ENCODE results near the gene MAB21L3.

MAB21L3 gene

GRCh38 chr1:116169898-116170297, 58.7 kb downstream of the MAB21L3 start:
- DNase-seq (ENCODE audit: low read depth): no peak
- H3K4me3 ChIP-seq (ENCODE audit: control insufficient read depth, low read depth, low read length): no peak overlapping the region
- TF ChIP-seq, protein P1, sequence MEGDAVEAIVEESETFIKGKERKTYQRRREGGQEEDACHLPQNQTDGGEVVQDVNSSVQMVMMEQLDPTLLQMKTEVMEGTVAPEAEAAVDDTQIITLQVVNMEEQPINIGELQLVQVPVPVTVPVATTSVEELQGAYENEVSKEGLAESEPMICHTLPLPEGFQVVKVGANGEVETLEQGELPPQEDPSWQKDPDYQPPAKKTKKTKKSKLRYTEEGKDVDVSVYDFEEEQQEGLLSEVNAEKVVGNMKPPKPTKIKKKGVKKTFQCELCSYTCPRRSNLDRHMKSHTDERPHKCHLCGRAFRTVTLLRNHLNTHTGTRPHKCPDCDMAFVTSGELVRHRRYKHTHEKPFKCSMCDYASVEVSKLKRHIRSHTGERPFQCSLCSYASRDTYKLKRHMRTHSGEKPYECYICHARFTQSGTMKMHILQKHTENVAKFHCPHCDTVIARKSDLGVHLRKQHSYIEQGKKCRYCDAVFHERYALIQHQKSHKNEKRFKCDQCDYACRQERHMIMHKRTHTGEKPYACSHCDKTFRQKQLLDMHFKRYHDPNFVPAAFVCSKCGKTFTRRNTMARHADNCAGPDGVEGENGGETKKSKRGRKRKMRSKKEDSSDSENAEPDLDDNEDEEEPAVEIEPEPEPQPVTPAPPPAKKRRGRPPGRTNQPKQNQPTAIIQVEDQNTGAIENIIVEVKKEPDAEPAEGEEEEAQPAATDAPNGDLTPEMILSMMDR (IDR thresholded peaks at IDR 0.05; ENCODE audit: control insufficient read depth, insufficient read depth, low read depth, low read length, missing control alignments): no peak

DNA sequence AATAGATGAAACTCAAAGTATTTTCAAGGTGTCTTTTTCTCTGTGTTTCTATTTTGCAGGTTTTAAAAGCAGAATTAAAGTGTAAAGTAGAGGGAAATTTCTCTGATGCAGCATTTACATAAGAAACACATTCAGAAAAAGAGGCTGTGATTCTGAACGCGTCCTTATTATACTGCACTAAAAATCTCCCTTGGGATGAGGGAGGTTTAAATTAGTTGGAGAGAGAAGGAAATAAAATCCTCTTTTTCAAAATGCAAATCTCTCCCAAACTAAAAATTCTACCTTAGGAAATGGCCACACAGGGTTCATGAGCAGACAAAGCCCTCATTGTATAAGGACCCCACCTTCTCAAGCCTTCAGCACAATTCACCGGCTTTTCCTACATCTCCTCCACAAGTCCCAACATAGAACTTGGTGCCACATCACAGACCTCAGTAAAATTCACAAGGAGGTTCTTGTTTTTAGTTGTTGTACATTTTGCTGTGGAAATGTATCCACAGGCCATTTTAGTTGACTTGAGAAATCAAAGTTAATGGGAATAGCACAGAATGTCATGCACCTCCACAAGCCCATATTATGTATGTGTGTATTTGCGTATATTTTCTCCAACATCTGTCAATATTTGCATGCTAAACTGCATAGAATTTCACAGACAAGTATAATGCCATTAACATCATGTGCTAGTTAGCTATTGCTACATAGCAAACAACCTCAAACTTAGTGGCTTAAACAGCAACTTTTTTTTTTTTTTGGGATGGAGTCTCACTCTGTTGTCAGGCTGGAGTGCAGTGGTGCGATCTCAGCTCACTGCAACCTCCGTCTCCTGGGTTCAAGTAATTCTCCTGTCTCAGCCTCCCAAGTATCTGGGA, 59.8 kb downstream of the MAB21L3 start:
- no peak for DNase-seq (ENCODE audit: low read depth)
- TF ChIP-seq, protein P1 (IDR thresholded peaks at IDR 0.05; ENCODE audit: control insufficient read depth, insufficient read depth, low read depth, low read length, missing control alignments): no peak
- no peak overlapping the region for H3K4me3 ChIP-seq (ENCODE audit: control insufficient read depth, low read depth, low read length)

GRCh38 chr1:116172666-116173065, 61.5 kb downstream of the MAB21L3 start:
- no peak overlapping the region for H3K4me3 ChIP-seq (ENCODE audit: control insufficient read depth, low read depth, low read length)
- DNase-seq (ENCODE audit: low read depth): no peak
- TF ChIP-seq, protein P1 (IDR thresholded peaks at IDR 0.05; ENCODE audit: control insufficient read depth, insufficient read depth, low read depth, low read length, missing control alignments): no peak

DNA sequence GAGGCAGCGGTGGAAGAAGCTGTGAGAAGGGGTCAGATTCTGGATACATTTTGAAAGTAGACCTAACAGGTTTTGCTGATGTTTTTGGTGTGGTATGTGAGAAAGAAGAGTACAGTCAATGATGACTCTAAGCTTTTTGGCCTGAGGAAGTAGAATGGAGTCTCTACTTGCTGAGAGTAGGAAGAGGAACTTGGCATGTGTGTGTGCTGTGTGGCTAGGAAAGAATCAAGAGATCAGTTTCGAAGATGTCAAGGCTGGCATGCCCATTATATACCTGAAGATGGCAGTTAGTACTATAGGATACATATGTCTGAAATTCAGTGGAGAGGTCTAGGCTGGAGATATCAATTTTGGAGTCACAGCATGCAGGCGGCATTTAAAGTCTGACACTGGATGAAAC, 64.4 kb downstream of the MAB21L3 start:
- H3K4me3 ChIP-seq (ENCODE audit: control insufficient read depth, low read depth, low read length): no peak overlapping the region
- no peak for DNase-seq (ENCODE audit: low read depth)
- TF ChIP-seq, protein P1 (IDR thresholded peaks at IDR 0.05; ENCODE audit: control insufficient read depth, insufficient read depth, low read depth, low read length, missing control alignments): no peak

DNA sequence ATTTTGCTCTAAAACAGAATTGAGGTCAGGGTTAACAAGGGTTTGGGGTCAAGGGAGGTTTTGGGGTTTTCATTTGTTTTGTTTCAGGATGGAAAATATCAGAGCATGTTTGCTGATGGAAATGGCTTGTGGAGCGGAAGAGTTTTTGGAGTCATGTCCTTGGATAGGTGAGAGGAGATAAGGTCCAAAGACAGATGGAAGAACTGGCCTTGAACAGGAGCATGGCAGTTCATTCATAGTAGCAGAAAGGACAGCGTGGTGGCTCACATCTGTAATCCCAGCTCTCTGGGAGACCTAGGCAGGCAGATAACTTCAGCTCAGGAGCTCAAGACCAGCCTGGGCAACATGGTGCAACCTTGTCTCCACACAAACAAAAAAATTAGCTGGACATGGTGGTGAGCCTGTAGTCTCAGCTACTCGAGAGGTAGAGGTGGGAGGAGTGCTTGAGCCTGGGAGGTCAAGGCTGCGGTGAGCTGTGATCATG, 65.1 kb downstream of the MAB21L3 start:
- no peak for DNase-seq (ENCODE audit: low read depth)
- no peak overlapping the region for H3K4me3 ChIP-seq (ENCODE audit: control insufficient read depth, low read depth, low read length)
- TF ChIP-seq, protein P1 (IDR thresholded peaks at IDR 0.05; ENCODE audit: control insufficient read depth, insufficient read depth, low read depth, low read length, missing control alignments): no peak

- no peak for DNase-seq (ENCODE audit: low read depth)
- TF ChIP-seq, protein P1 (IDR thresholded peaks at IDR 0.05; ENCODE audit: control insufficient read depth, insufficient read depth, low read depth, low read length, missing control alignments): no peak
- no peak overlapping the region for H3K4me3 ChIP-seq (ENCODE audit: control insufficient read depth, low read depth, low read length)
Observed at GRCh38 chr1:116177861-116178260, 66.7 kb downstream of the MAB21L3 start.

Data from AG09309 (cell line).